Fibroblast of skin of right quadriceps (primary cell): ENCODE data around the gene TRABD2A.
A peak's percentile ranks its signal among the peaks of the same experiment; 100 is the strongest.
"Not testable (repeated sequence)": the region's sequence is repeated elsewhere in the genome, so short reads cannot be mapped to it uniquely, and the experiment has no call there.

Source experiments
- DNase-seq: peaks from one replicate; pipeline ENCODE4 v3.0.0-alpha.2; 2013

Gene TRABD2A

GRCh38 chr2:84811839-84812431 lies 68.9 kb downstream of the TRABD2A start:
- DNase-seq, result no peak

- DNase-seq, result no peak
Measured at GRCh38 chr2:84808279-84808678, 72.6 kb downstream of the TRABD2A start.

- DNase-seq, result peak; percentile 99
Measured at GRCh38 chr2:84807063-84807485, 73.8 kb downstream of the TRABD2A start.

GRCh38 chr2:84805250-84805958 lies 75.5 kb downstream of the TRABD2A start:
- peak; percentile 81 for DNase-seq

GRCh38 chr2:84801811-84802210 lies 79.1 kb downstream of the TRABD2A start:
- DNase-seq, result no peak

- no peak for DNase-seq
Measured at GRCh38 chr2:84800194-84800805, 80.6 kb downstream of the TRABD2A start.

- no peak for DNase-seq
Measured at GRCh38 chr2:84799772-84800171, 81.1 kb downstream of the TRABD2A start.

- DNase-seq, result no peak
Measured at GRCh38 chr2:84797271-84797670, 83.6 kb downstream of the TRABD2A start.

- DNase-seq, result no peak
Measured at GRCh38 chr2:84796798-84797197, 84.1 kb downstream of the TRABD2A start.

GRCh38 chr2:84793641-84794040 lies 87.2 kb downstream of the TRABD2A start:
- no peak for DNase-seq

GRCh38 chr2:84792856-84793522 lies 87.9 kb downstream of the TRABD2A start:
- no peak for DNase-seq

- no peak for DNase-seq
Measured at GRCh38 chr2:84788498-84788897, 92.4 kb downstream of the TRABD2A start.

GRCh38 chr2:84788027-84788426 lies 92.9 kb downstream of the TRABD2A start:
- DNase-seq, result no peak

- no peak for DNase-seq
Measured at GRCh38 chr2:84786601-84787000, 94.3 kb downstream of the TRABD2A start.

GRCh38 chr2:84785950-84786349 lies 94.9 kb downstream of the TRABD2A start:
- no peak for DNase-seq

GRCh38 chr2:84782717-84783442 lies 98.0 kb downstream of the TRABD2A start:
- DNase-seq, result no peak

- DNase-seq, result no peak
Measured at GRCh38 chr2:84781942-84782716, 98.8 kb downstream of the TRABD2A start.

GRCh38 chr2:84779781-84780180 lies 101.1 kb downstream of the TRABD2A start:
- DNase-seq, result no peak

GRCh38 chr2:84778911-84779690 lies 101.8 kb downstream of the TRABD2A start:
- DNase-seq, result no peak

GRCh38 chr2:84776011-84776410 lies 104.9 kb downstream of the TRABD2A start:
- no peak for DNase-seq

- DNase-seq, result not testable (repeated sequence)
Measured at GRCh38 chr2:84773562-84773961, 107.3 kb downstream of the TRABD2A start.
